Neural progenitor cell (in vitro differentiated cells): ENCODE data around the gene KIF12.

Source experiments
- CTCF ChIP-seq: fragments of 200-600 bp; sonication (generic); IDR thresholded peaks from 2 replicates; pipeline ENCODE4 v1.5.1; 2017; ENCODE audit warnings: antibody characterized with exemption, mild to moderate bottlenecking
- EZH2 ChIP-seq: fragments of 200-600 bp; sonication (generic); IDR thresholded peaks from 2 replicates; pipeline ENCODE4 v1.6.1; 2017; ENCODE audit warnings: antibody characterized with exemption, mild to moderate bottlenecking, moderate library complexity
- EZH2phosphoT487 ChIP-seq: fragments of 200-600 bp; sonication (generic); IDR thresholded peaks from 2 replicates; pipeline ENCODE4 v1.6.1; 2017; ENCODE audit warnings: antibody characterized with exemption

- TF ChIP-seq CTCF (no peak), EZH2 (no peak), EZH2phosphoT487 (no peak)
These were observed 10.0 kb upstream of the KIF12 start for GRCh38 chr9:114109124-114109523.
